Anterior cingulate cortex (tissue), 58 donors: ENCODE data around the gene RBM34.
"Not testable (repeated sequence)": the region's sequence is repeated elsewhere in the genome, so short reads cannot be mapped to it uniquely, and the experiment has no call there.

Experiments
- DNase-seq, 58 donors: peaks; one replicate each; lab custom pipeline; 2025; lab: John Stamatoyannopoulos, UW

The RBM34 gene

GRCh38 chr1:235160957-235161684, at the start of gene RBM34:
Gene RBM34 (minus strand): TSS chr1:235161250. CDS start chr1:235161226, 24 bp downstream.
- DNase-seq = peak; percentile 23 to 93 (median 85)

- no peak for DNase-seq
Measured at GRCh38 chr1:235207209-235207565, 46.1 kb upstream of the RBM34 start.

GRCh38 chr1:235206533-235207208, 45.6 kb upstream of the RBM34 start:
- no peak for DNase-seq

GRCh38 chr1:235205687-235206086, 44.6 kb upstream of the RBM34 start:
- no peak for DNase-seq

- DNase-seq = no peak
Measured at GRCh38 chr1:235203428-235203827, 42.4 kb upstream of the RBM34 start.

- not testable (repeated sequence) for DNase-seq
Measured at GRCh38 chr1:235202447-235202846, 41.4 kb upstream of the RBM34 start.

- DNase-seq = peak in 3 of 58 donors; percentile 1 to 7 (median 1)
Measured at GRCh38 chr1:235199441-235199840, 38.4 kb upstream of the RBM34 start.

- no peak for DNase-seq
Measured at GRCh38 chr1:235190431-235190830, 29.4 kb upstream of the RBM34 start.

- no peak for DNase-seq
Measured at GRCh38 chr1:235187316-235187715, 26.3 kb upstream of the RBM34 start.

- no peak for DNase-seq
Measured at GRCh38 chr1:235181561-235182245, 20.7 kb upstream of the RBM34 start.

- no peak for DNase-seq
Measured at GRCh38 chr1:235180916-235181460, 19.9 kb upstream of the RBM34 start.

- DNase-seq = no peak
Measured at GRCh38 chr1:235176486-235176885, 15.4 kb upstream of the RBM34 start.

- no peak for DNase-seq
Measured at GRCh38 chr1:235169986-235170385, 8.9 kb upstream of the RBM34 start.

- no peak for DNase-seq
Measured at GRCh38 chr1:235168375-235168774, 7.3 kb upstream of the RBM34 start.

- DNase-seq = no peak
Measured at GRCh38 chr1:235161685-235162327, 756 bp upstream of the RBM34 start.

GRCh38 chr1:235160383-235160956, 580 bp downstream of the RBM34 start:
- DNase-seq = no peak

- not testable (repeated sequence) for DNase-seq
Measured at GRCh38 chr1:235159930-235160329, 1.1 kb downstream of the RBM34 start.

- not testable (repeated sequence) for DNase-seq
Measured at GRCh38 chr1:235159284-235159683, 1.8 kb downstream of the RBM34 start.

GRCh38 chr1:235158680-235159079, 2.4 kb downstream of the RBM34 start:
- no peak for DNase-seq

- no peak for DNase-seq
Measured at GRCh38 chr1:235157150-235157549, 3.9 kb downstream of the RBM34 start.
